Subcutaneous abdominal adipose tissue (tissue), 5 donors: ENCODE results near the gene LRP1-AS.

Source experiments
- H3K27ac ChIP-seq: one replicate; pipeline ENCODE4 v1.7.0; 2013; ENCODE audit warnings: low read depth, mild to moderate bottlenecking, inconsistent platforms, low read length, moderate library complexity
- H3K27me3 ChIP-seq, 5 donors: one replicate each; pipeline ENCODE4 v1.7.0; 2013; ENCODE audit warnings: low read length in 5 of 5, inconsistent platforms in 1 of 5; ENCODE audit not compliant: control insufficient read depth in 5 of 5, insufficient read depth in 4 of 5
- H3K36me3 ChIP-seq, 5 donors: one replicate each; pipeline ENCODE4 v1.7.0; 2013; ENCODE audit warnings: low read length in 5 of 5; ENCODE audit not compliant: control insufficient read depth in 5 of 5, insufficient read depth in 5 of 5
- H3K4me1 ChIP-seq, 5 donors: one replicate each; pipeline ENCODE4 v1.7.0; 2013; ENCODE audit warnings: low read length in 5 of 5, mild to moderate bottlenecking in 3 of 5, moderate library complexity in 1 of 5; ENCODE audit not compliant: control insufficient read depth in 5 of 5, insufficient read depth in 5 of 5
- H3K4me3 ChIP-seq, 5 donors: one replicate each; pipeline ENCODE4 v1.7.0; 2013; ENCODE audit warnings: low read length in 5 of 5, low read depth in 1 of 5
- H3K9ac ChIP-seq, 5 donors: one replicate each; pipeline ENCODE4 v1.7.0; 2013; ENCODE audit warnings: low read length in 5 of 5, mild to moderate bottlenecking in 4 of 5, moderate library complexity in 3 of 5
- H3K9me3 ChIP-seq, 5 donors: one replicate each; pipeline ENCODE4 v1.7.0; 2013; ENCODE audit warnings: low read length in 5 of 5; ENCODE audit not compliant: control insufficient read depth in 5 of 5
- donor health status: healthy.
- donor health status: healthy.
- donor health status: healthy.
- donor health status: healthy.
- donor health status: healthy.

Gene LRP1-AS

DNA sequence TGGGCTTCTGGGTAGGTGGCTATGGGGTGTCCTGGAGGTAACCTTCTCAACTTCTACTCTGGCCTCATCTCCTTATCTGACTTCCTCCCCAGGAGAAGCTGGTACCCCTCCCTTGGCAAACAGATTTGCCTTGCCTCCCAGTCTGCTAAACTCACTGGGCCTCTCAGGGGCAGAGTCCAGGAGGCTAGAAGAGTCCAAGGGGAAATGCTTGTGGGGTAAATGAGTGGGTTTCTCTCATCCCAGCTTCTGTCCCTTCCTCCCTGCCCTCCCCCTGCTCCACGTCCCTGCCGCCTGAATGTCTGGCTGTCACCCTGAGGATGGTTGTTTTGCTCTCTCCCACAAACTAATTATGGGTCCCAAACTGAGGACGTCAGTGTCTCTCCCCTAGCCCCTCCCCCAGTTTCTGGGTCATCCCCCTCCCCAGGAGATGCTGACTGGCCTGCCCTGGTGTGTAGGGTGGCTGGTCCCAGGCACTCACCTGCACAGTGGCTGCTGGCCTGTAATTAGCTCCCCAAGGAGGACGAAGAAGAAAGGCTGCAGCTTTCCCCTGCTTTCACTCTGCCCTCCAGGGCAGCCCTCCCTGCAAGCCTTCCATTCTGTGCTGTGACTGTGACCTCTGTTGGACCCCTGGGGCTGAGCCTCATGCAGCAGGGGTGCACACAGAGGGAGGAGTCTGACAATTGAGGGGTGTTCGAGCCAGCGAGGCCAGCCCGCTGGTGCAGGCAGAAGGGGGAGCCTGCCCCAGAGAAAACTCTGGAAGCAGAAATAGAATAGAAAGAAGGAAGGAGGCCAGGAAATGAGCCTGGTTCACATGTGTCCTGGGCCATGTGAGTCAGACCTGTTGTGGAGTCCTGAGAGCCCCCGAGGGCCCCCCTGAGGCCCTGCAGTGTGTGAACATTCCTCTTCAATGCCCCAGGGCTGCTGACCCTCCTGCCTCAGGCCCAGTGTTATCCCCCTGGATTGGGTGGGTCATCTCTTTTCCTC lies at the start of gene LRP1-AS:
Gene LRP1-AS (minus strand): TSS at position 659 of the 984 bp plus-strand sequence.
- no peaks in the 10 kb centered on the region for H3K9me3 ChIP-seq
- no peaks in the 10 kb centered on the region for H3K27me3 ChIP-seq
- peaks cover 4 to 76% (median 51%) of the 10 kb centered on the region in 5 donors for H3K36me3 ChIP-seq
- H3K4me3 ChIP-seq, result peak within 1 kb of the TSS in 1 of 5 donors; percentile 3
- peak within 1 kb of the TSS; percentile 93 for H3K27ac ChIP-seq
- H3K9ac ChIP-seq, result peak within 1 kb of the TSS; percentile 10 to 76 (median 60)
- H3K4me1 ChIP-seq, result peaks cover 53 to 99% (median 91%) of the 10 kb centered on the region in 5 donors

- Histone ChIP-seq H3K4me1 (peaks cover 0 to 8% (median 0%) of the 10 kb centered on the region in 5 donors), H3K9ac (no peak overlapping the region), H3K27ac (no peak overlapping the region), H3K9me3 (no peaks in the 10 kb centered on the region), H3K36me3 (peaks cover 0 to 100% (median 100%) of the 10 kb centered on the region in 5 donors), H3K4me3 (no peak overlapping the region), H3K27me3 (no peaks in the 10 kb centered on the region)
Observed at GRCh38 chr12:57196956-57197355, 49.5 kb upstream of the LRP1-AS start.

DNA sequence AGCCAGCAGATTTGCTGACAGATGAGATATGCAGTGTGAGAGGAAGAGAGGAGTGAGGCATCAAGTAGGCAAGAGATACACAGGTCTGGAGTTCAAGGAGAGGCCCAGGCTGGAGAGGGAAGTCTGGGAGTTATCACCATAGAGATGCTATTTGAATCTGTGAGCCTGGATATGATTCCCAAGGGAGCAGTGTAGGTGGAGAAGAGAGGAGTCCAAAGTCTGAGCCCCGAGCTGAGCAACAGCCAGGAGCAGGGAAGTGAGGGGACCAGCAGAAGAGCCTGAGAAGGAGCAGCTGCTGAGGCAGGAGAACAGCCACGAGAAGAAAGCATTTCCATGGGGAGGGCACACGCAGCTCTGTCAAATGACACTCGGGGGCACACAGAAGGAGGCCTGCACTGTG lies 49.0 kb upstream of the LRP1-AS start:
- no peak overlapping the region for H3K27ac ChIP-seq

DNA sequence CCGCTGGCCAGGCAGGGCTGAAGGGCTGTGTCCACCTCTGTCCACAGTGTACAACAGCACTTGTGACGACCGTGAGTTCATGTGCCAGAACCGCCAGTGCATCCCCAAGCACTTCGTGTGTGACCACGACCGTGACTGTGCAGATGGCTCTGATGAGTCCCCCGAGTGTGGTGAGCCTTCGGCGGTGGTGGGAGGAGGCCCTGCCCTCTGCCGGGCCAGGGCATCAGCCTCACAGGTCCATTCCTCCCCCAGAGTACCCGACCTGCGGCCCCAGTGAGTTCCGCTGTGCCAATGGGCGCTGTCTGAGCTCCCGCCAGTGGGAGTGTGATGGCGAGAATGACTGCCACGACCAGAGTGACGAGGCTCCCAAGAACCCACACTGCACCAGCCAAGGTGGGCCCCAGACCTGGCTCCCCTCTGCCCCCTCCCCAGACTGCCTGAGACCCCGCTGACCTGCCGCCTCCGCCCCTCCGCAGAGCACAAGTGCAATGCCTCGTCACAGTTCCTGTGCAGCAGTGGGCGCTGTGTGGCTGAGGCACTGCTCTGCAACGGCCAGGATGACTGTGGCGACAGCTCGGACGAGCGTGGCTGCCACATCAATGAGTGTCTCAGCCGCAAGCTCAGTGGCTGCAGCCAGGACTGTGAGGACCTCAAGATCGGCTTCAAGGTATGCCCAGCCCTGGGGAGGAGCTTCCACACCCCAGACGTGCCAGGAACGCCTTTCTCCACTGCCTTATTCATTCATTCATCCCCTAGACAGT lies 48.4 kb upstream of the LRP1-AS start:
- peaks cover 0 to 100% (median 100%) of the 10 kb centered on the region in 5 donors for H3K36me3 ChIP-seq
- peaks cover 0 to 8% (median 0%) of the 10 kb centered on the region in 5 donors for H3K4me1 ChIP-seq
- no peak overlapping the region for H3K27ac ChIP-seq
- no peaks in the 10 kb centered on the region for H3K27me3 ChIP-seq
- H3K4me3 ChIP-seq, result no peak overlapping the region
- H3K9ac ChIP-seq, result no peak overlapping the region
- H3K9me3 ChIP-seq, result no peaks in the 10 kb centered on the region

More for the DNA sequence above, 49.0 kb upstream of the LRP1-AS start:
- Histone ChIP-seq H3K4me1 (peaks cover 0 to 8% (median 0%) of the 10 kb centered on the region in 5 donors), H3K9me3 (no peaks in the 10 kb centered on the region), H3K4me3 (no peak overlapping the region), H3K9ac (no peak overlapping the region), H3K27me3 (no peaks in the 10 kb centered on the region), H3K36me3 (peaks cover 0 to 100% (median 100%) of the 10 kb centered on the region in 5 donors)

- Histone ChIP-seq H3K4me3 (no peak overlapping the region), H3K9ac (no peak overlapping the region), H3K9me3 (no peaks in the 10 kb centered on the region), H3K27me3 (no peaks in the 10 kb centered on the region), H3K27ac (no peak overlapping the region), H3K36me3 (peaks cover 0 to 100% (median 100%) of the 10 kb centered on the region in 5 donors), H3K4me1 (peaks cover 0 to 10% (median under 1%) of the 10 kb centered on the region in 5 donors)
Observed at GRCh38 chr12:57195186-57195585, 47.8 kb upstream of the LRP1-AS start.

- H3K4me1 ChIP-seq, result peaks cover 0 to 15% (median 5%) of the 10 kb centered on the region in 5 donors
- H3K27ac ChIP-seq, result no peak overlapping the region
- H3K9me3 ChIP-seq, result no peaks in the 10 kb centered on the region
- H3K36me3 ChIP-seq, result peaks cover 0 to 100% (median 100%) of the 10 kb centered on the region in 5 donors
- H3K27me3 ChIP-seq, result no peaks in the 10 kb centered on the region
- H3K4me3 ChIP-seq, result no peak overlapping the region
- no peak overlapping the region for H3K9ac ChIP-seq
Observed at GRCh38 chr12:57194253-57194652, 46.8 kb upstream of the LRP1-AS start.

- peaks cover 0 to 100% (median 100%) of the 10 kb centered on the region in 5 donors for H3K36me3 ChIP-seq
- H3K27me3 ChIP-seq, result no peaks in the 10 kb centered on the region
- no peak overlapping the region for H3K9ac ChIP-seq
- no peak overlapping the region for H3K27ac ChIP-seq
- peaks cover 0 to 15% (median 5%) of the 10 kb centered on the region in 5 donors for H3K4me1 ChIP-seq
- no peak overlapping the region for H3K4me3 ChIP-seq
- no peaks in the 10 kb centered on the region for H3K9me3 ChIP-seq
Observed at GRCh38 chr12:57193706-57194245, 46.4 kb upstream of the LRP1-AS start.

- H3K27me3 ChIP-seq, result no peaks in the 10 kb centered on the region
- no peaks in the 10 kb centered on the region for H3K9me3 ChIP-seq
- no peak overlapping the region for H3K27ac ChIP-seq
- H3K36me3 ChIP-seq, result peaks cover 0 to 100% (median 100%) of the 10 kb centered on the region in 5 donors
- no peak overlapping the region for H3K4me3 ChIP-seq
- H3K9ac ChIP-seq, result no peak overlapping the region
- peaks cover 0 to 15% (median 5%) of the 10 kb centered on the region in 5 donors for H3K4me1 ChIP-seq
Observed at GRCh38 chr12:57192920-57193319, 45.5 kb upstream of the LRP1-AS start.

DNA sequence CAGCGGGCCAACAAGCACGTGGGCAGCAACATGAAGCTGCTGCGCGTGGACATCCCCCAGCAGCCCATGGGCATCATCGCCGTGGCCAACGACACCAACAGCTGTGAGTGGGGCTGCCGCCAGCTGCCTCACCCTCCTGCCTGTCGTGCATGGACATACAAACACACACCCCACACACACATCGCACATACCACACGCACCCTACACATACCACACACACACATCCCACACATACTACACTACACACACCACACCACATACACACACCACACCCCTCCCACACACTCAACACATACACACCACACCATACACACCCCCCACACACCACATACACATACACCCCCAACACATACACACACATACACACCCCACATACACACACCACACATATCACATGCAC lies 44.0 kb upstream of the LRP1-AS start:
- Histone ChIP-seq H3K36me3 (peaks cover 0 to 100% (median 100%) of the 10 kb centered on the region in 5 donors), H3K9me3 (no peaks in the 10 kb centered on the region), H3K4me3 (no peak overlapping the region), H3K4me1 (peaks cover 0 to 15% (median 5%) of the 10 kb centered on the region in 5 donors), H3K27me3 (no peaks in the 10 kb centered on the region), H3K9ac (no peak overlapping the region), H3K27ac (no peak overlapping the region)
